Pancreas (tissue), 10 donors: ENCODE measurements around the gene STXBP2. TPM values are rescaled to one million over a fixed set of nuclear protein-coding genes. Genes with fewer than 3 reads are reported as not detected.
A peak's percentile ranks its signal among the peaks of the same experiment; 100 is the strongest.

Source experiments
- ATAC-seq, 4 donors: fragments of 200-7000 bp; cut with Tn5 transposase; one replicate each; pipeline versions ENCODE4 v1.8.0 to v1.9.1; 2020; ENCODE audit warnings: mild to moderate bottlenecking in 4 of 4, moderate library complexity in 4 of 4
- DNase-seq, 6 donors: peaks; one replicate each; pipeline ENCODE4 v3.0.0-alpha.2; 2020
- FAIRE-seq: peaks from 2 replicates; lab custom pipeline; 2012; peaks lifted over from hg19 to GRCh38; lab: Jason Lieb, UNC
- H3K27ac ChIP-seq, 4 donors: fragments of 200-600 bp; sonication (generic); 1 replicate in 3 of 4; 2 replicates in 1 of 4; pipeline versions ENCODE4 v1.5.0 to v1.8.0; 2020
- H3K27me3 ChIP-seq, 4 donors: fragments of 200-600 bp; one replicate each; pipeline ENCODE4 v1.8.0; 2021
- H3K36me3 ChIP-seq, 3 donors: fragments of 200-600 bp; sonication (generic) in 1 of 3; one replicate each; pipeline versions ENCODE4 v1.5.0 to v1.8.0; 2020 to 2021
- H3K4me1 ChIP-seq, 3 donors: fragments of 200-600 bp; one replicate each; pipeline ENCODE4 v1.8.0; 2021
- H3K4me3 ChIP-seq, 4 donors: fragments of 200-600 bp; sonication (generic) in 2 of 4; one replicate each; pipeline versions ENCODE4 v1.5.0 to v1.8.0; 2020 to 2021
- H3K9me3 ChIP-seq, 4 donors: fragments of 200-600 bp; one replicate each; pipeline ENCODE4 v1.8.0; 2021
- CTCF ChIP-seq, 4 donors: fragments of 200-600 bp; sonication (generic) in 3 of 4; IDR thresholded peaks; one replicate each; pipeline versions ENCODE4 v1.5.0 to v1.8.0; 2021; ENCODE audit warnings: antibody characterized with exemption in 4 of 4
- WGBS, 2 donors: extraction: QIAGEN DNeasy Blood & Tissue Kit; methylation state at CpG; one replicate each; pipeline ENCODE4 v1.1.7; 2013; 5-methylcytosine and 5-hydroxymethylcytosine counted together
- intact Hi-C, 3 donors: fragments of 100-400 bp; cut with DNase I; formaldehyde crosslinking; loops; one replicate each; pipeline versions ENCODE4 v1.11.1 to v1.14.2; 2022
- polyA plus RNA-seq, 2 donors: library from polyadenylated mRNA; stranded (reverse); fragments of 200-250 nt; gene quantifications; one replicate each; pipeline ENCODE4 v1.2.3, GENCODE V29; 2013
- total RNA-seq, 6 donors: library from RNA; stranded (reverse); fragmentation: NEBNext Ultra II Directional in 4 of 6; extraction: Animal tissue kit (Norgen Biotek cat#: 25700) in 4 of 6; gene quantifications; one replicate each; pipeline versions ENCODE4 v1.2.1 to v1.2.4, GENCODE V29; 2021 to 2023
- donor health status: healthy with polysubstance abuse.
- donor health status: DM: no; HTN: no; CAD: no; lungs with moderate emphysema.
- donor health status: DM: no; HTN: no; CAD: no.
- donor health status: control.
- donor health status: control.
- donor health status: Bipolar disorder and iron deficiency.
- donor health status: DM: yes; HTN: yes; CAD: no.
- donor health status: DM: no; HTN: no; CAD: no.
- donor health status: DM: no; HTN: no; CAD: no.
- donor health status: DM: yes; HTN: yes; CAD: no.

STXBP2 gene
- total and polyA plus RNA-seq, 8 donors = 45.6 to 216 (median 80.4) TPM

DNA sequence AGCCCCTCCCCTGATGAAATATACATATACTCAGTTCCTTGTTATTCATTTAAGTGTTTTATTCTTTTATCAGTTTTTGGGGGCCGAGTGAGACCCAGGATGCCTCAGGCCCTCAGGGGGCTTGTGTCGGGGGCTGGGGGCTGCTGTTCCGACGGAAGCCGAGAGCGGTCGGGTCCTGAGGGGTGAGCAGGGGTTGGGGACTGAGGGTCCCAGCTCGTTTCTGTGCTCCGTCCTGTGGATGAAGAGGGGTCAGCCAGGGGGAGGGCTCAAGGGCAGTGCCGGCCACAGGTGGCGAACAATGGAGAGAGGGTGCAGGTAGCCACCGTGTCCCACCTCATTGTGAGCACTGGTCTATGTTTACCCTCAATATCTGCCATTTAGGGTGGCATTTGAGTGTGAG lies 5.3 kb upstream of the STXBP2 start:
- Histone ChIP-seq H3K9me3 (no peaks in the 10 kb centered on the region), H3K36me3 (no peaks in the 10 kb centered on the region), H3K27ac (no peak overlapping the region), H3K4me1 (peaks cover 11 to 19% (median 16%) of the 10 kb centered on the region in 3 donors), H3K27me3 (no peaks in the 10 kb centered on the region), H3K4me3 (no peak overlapping the region)
- DNase-seq (peak in 1 of 6 donors; percentile 58), FAIRE-seq (no peak), ATAC-seq (no peak)
- intact Hi-C loops = no loop called here
- no peak for TF ChIP-seq CTCF (IDR thresholded peaks at IDR 0.05)
- 84 to 90% methylated on average over 12 of the region's 12 CpGs for WGBS, 2 donors

DNA sequence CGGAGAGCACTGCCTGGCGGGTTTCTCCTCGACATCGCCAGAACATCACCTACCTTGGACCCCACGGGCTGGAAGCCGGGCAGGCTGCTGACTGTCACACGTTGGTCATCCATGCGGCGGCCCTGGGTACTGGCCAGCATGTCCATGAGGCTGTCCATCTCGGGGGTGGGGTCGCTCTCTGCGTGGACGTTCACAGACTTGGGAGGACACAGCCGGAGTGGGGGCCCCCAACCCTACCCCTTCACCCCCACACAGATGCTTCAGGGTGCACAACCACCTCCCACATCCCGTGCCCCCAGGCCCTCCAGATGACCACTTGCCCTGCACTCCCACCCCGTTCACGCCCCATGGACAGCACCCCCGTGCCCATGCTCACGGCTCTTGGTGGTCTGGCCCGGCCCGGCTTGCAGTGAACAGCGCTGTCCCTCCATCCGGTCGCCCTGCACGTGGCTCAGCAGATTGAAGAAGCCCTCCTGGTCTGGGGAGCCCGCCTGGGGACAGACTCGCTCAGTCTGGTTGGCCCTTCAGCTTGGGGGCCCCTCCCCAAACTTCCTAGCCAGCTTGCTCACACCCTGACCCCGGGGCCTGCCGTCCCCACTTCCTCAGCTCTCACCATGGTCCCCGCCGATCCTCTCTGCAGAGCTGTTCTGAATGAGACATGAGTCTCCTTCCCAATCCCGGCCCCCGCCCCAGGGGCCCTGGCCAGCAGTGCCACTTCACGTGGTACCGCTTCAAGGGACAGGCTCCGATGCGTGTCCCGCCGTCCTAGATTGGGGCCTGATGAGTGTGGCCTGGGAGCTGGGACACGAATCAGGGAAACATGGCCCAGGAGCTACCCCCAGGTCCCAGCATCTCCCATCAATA lies 4.3 kb upstream of the STXBP2 start:
- WGBS, 2 donors = 85 to 90% methylated on average over 40 of the region's 40 CpGs
- intact Hi-C loops = no loop called here
- H3K27me3 ChIP-seq = no peaks in the 10 kb centered on the region
- TF ChIP-seq CTCF (IDR thresholded peaks at IDR 0.05) = no peak
- no peak overlapping the region for H3K4me3 ChIP-seq
- no peaks in the 10 kb centered on the region for H3K36me3 ChIP-seq
- ATAC-seq (no peak), DNase-seq (peak in 1 of 6 donors; percentile 83), FAIRE-seq (no peak)
- H3K27ac ChIP-seq = no peak overlapping the region
- no peaks in the 10 kb centered on the region for H3K9me3 ChIP-seq
- H3K4me1 ChIP-seq = peaks cover 11 to 20% (median 16%) of the 10 kb centered on the region in 3 donors

DNA sequence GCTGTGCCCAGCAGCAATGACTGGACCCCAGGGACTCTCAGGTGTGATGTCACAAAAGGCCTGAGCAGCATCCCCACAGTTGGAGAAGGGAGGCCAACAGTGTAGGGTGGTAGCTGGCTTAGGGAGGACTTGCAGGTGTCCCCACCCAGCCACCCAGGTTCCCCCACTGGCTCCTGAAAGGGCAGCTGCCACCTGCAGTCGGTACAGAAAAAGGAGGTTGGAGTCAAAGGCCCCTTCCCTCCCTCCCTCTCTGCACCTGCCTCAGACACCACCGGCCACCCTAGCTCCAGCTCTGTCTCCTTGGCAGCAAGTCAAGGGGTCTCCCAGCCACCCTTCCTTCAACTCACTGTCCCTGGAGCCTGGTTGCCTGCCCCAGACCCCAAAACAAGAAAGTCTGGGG lies 3.2 kb upstream of the STXBP2 start, which contains the start of gene PCP2:
Gene PCP2 (minus strand): TSS at position 22 of the 400 bp plus-strand sequence. CDS start 262 bp downstream, outside the sequence.
- Histone ChIP-seq H3K9me3 (no peaks in the 10 kb centered on the region), H3K27ac (no peak within 1 kb of the TSS), H3K4me3 (no peak within 1 kb of the TSS), H3K36me3 (no peaks in the 10 kb centered on the region), H3K4me1 (peaks cover 5 to 12% (median 8%) of the 10 kb centered on the region in 3 donors), H3K27me3 (no peaks in the 10 kb centered on the region)
- DNase-seq (peak in 1 of 6 donors; percentile 39), FAIRE-seq (no peak), ATAC-seq (no peak)
- WGBS, 2 donors = 0 to 12% methylated on average over 1 to 2 of the region's 2 CpGs
- no peak for TF ChIP-seq CTCF (IDR thresholded peaks at IDR 0.05)
- intact Hi-C loops = no loop called here

GRCh38 chr19:7635670-7636069 lies 1.2 kb upstream of the STXBP2 start:
- ATAC-seq (no peak), DNase-seq (no peak), FAIRE-seq (no peak)
- Histone ChIP-seq H3K9me3 (no peaks in the 10 kb centered on the region), H3K27ac (no peak overlapping the region), H3K36me3 (no peaks in the 10 kb centered on the region), H3K27me3 (no peaks in the 10 kb centered on the region), H3K4me3 (no peak overlapping the region), H3K4me1 (peaks cover 1 to 6% (median 3%) of the 10 kb centered on the region in 3 donors)
- intact Hi-C loops = no loop called here
- WGBS, 2 donors = 51 to 58% methylated on average over 6 of the region's 6 CpGs
- no peak for TF ChIP-seq CTCF (IDR thresholded peaks at IDR 0.05)

GRCh38 chr19:7636317-7636690 lies 606 bp upstream of the STXBP2 start:
- peak in 1 of 6 donors; percentile 68 for DNase-seq
- no peak for TF ChIP-seq CTCF (IDR thresholded peaks at IDR 0.05)
- FAIRE-seq = no peak
- Histone ChIP-seq H3K27me3 (no peaks in the 10 kb centered on the region), H3K4me3 (peak overlapping the region in 3 of 4 donors; percentile 77 to 90 (median 87)), H3K4me1 (peaks cover 0 to 4% (median 0%) of the 10 kb centered on the region in 3 donors), H3K27ac (peak overlapping the region; percentile 76 to 83 (median 80)), H3K36me3 (no peaks in the 10 kb centered on the region), H3K9me3 (no peaks in the 10 kb centered on the region)
- intact Hi-C loops = no loop called here
- 67% methylated on average over 16 of the region's 16 CpGs for WGBS, 2 donors
- no peak for ATAC-seq
